Neural crest cell (in vitro differentiated cells): ENCODE measurements around the gene MBD3. TPM values are rescaled to one million over a fixed set of nuclear protein-coding genes. Genes with fewer than 3 reads are reported as not detected.

Experiments
- DNase-seq: peaks from one replicate; pipeline ENCODE4 v3.0.0; 2021; ENCODE audit warnings: low read depth, mixed read lengths, low spot score
- H3K27ac Mint-ChIP-seq: one replicate; pipeline ENCODE4 v1.8.0; 2021; ENCODE audit warnings: mild to moderate bottlenecking, mixed read lengths; ENCODE audit not compliant: unreplicated experiment
- H3K27me3 Mint-ChIP-seq: 2 replicates; pipeline ENCODE4 v1.8.0; 2021; ENCODE audit warnings: low read depth, mild to moderate bottlenecking, mixed read lengths
- H3K36me3 Mint-ChIP-seq: 2 replicates; pipeline ENCODE4 v1.8.0; 2021; ENCODE audit warnings: low read depth, mild to moderate bottlenecking, mixed read lengths
- H3K4me1 Mint-ChIP-seq: 2 replicates; pipeline ENCODE4 v1.8.0; 2021; ENCODE audit warnings: mixed read lengths
- H3K4me3 Mint-ChIP-seq: one replicate; pipeline ENCODE4 v1.8.0; 2021; ENCODE audit warnings: mild to moderate bottlenecking, mixed read lengths
- H3K9me3 Mint-ChIP-seq: 2 replicates; pipeline ENCODE4 v1.8.0; 2021; ENCODE audit warnings: mixed read lengths
- total RNA-seq: library from RNA; stranded (reverse); gene quantifications from 2 replicates; pipeline ENCODE4 v1.2.1, GENCODE V29; 2021
- TF ChIP-seq, protein P1 (sequence below): fragments of 200-600 bp; sonication (generic); conservative IDR thresholded peaks from 2 replicates; pipeline ENCODE4 v1.5.0; 2021; ENCODE audit warnings: antibody characterized with exemption, mild to moderate bottlenecking

Gene MBD3
- total RNA-seq, 1 donor from 2014 or later: 168 TPM

DNA sequence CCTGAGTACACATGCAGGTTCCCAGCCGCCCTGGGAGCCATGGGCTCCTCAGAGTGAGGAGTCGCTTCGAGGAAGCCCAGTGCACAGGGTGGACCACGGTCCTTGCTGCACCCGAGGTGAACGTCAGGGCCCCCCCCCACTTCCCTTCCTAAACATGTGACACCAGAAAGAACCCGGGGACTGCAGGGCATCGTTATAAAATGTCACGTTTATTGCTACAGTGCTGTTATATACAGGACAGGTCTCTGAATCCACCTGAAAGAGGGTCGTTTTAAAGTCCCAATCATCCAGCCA is 16.4 kb upstream of the MBD3 start:
- H3K27ac Mint-ChIP-seq: no peak overlapping the region
- peaks cover 8% of the 10 kb centered on the region for H3K27me3 Mint-ChIP-seq
- no peaks in the 10 kb centered on the region for H3K9me3 Mint-ChIP-seq
- no peaks in the 10 kb centered on the region for H3K36me3 Mint-ChIP-seq
- TF ChIP-seq, protein P1, sequence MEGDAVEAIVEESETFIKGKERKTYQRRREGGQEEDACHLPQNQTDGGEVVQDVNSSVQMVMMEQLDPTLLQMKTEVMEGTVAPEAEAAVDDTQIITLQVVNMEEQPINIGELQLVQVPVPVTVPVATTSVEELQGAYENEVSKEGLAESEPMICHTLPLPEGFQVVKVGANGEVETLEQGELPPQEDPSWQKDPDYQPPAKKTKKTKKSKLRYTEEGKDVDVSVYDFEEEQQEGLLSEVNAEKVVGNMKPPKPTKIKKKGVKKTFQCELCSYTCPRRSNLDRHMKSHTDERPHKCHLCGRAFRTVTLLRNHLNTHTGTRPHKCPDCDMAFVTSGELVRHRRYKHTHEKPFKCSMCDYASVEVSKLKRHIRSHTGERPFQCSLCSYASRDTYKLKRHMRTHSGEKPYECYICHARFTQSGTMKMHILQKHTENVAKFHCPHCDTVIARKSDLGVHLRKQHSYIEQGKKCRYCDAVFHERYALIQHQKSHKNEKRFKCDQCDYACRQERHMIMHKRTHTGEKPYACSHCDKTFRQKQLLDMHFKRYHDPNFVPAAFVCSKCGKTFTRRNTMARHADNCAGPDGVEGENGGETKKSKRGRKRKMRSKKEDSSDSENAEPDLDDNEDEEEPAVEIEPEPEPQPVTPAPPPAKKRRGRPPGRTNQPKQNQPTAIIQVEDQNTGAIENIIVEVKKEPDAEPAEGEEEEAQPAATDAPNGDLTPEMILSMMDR: no peak
- peak overlapping the region; percentile 38 for H3K4me3 Mint-ChIP-seq
- no peak for DNase-seq
- peaks cover 10% of the 10 kb centered on the region for H3K4me1 Mint-ChIP-seq

- Mint-ChIP-seq H3K4me1 (peaks cover 10% of the 10 kb centered on the region), H3K36me3 (no peaks in the 10 kb centered on the region), H3K27ac (no peak overlapping the region), H3K9me3 (no peaks in the 10 kb centered on the region), H3K4me3 (peak overlapping the region; percentile 75), H3K27me3 (peaks cover 8% of the 10 kb centered on the region)
- TF ChIP-seq, protein P1: no peak
- DNase-seq: no peak
These were observed 15.9 kb upstream of the MBD3 start for GRCh38 chr19:1608359-1609102.

DNA sequence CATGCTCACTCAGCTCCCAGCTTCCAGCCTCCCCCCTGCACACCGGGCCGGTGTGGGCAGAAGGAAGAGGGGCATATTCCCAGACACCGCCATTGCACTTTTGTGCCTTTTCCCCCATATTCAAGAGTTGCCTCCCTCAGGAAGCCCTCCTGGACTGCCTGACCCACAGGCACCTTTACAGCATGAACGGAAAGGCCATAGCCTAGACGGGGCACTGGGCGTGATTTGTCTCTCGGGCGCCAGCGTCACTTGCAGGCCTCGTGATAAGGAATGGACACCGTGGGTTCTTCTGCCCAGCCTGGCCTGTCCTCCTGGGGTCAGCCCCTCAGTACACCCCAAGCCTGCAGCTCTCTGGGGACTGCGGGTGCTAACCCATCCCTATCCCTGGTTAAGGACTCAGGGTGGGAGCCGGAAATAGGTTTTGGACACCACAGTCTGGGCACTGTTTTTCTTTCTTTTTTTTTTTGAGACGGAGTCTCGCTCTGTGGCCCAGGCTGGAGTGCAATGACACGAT is 13.5 kb upstream of the MBD3 start:
- Mint-ChIP-seq H3K27ac (peak overlapping the region; percentile 99), H3K9me3 (no peaks in the 10 kb centered on the region), H3K36me3 (peaks cover 3% of the 10 kb centered on the region), H3K27me3 (peaks cover 10% of the 10 kb centered on the region), H3K4me3 (peak overlapping the region; percentile 97), H3K4me1 (peaks cover 20% of the 10 kb centered on the region)
- TF ChIP-seq, protein P1: no peak
- DNase-seq: no peak

GRCh38 chr19:1605236-1606137 is 12.8 kb upstream of the MBD3 start, which contains the start of gene UQCR11:
Gene UQCR11 (minus strand): TSS chr19:1605462. CDS start chr19:1605409, 53 bp downstream.
- TF ChIP-seq, protein P1: peak; percentile 67
- peaks cover 3% of the 10 kb centered on the region for H3K36me3 Mint-ChIP-seq
- peaks cover 10% of the 10 kb centered on the region for H3K27me3 Mint-ChIP-seq
- H3K27ac Mint-ChIP-seq: peak within 1 kb of the TSS; percentile 99
- peak; percentile 87 for DNase-seq
- H3K9me3 Mint-ChIP-seq: no peaks in the 10 kb centered on the region
- H3K4me1 Mint-ChIP-seq: peaks cover 20% of the 10 kb centered on the region
- H3K4me3 Mint-ChIP-seq: peak within 1 kb of the TSS; percentile 97

- H3K4me3 Mint-ChIP-seq: peak overlapping the region; percentile 90
- no peaks in the 10 kb centered on the region for H3K9me3 Mint-ChIP-seq
- no peak overlapping the region for H3K27ac Mint-ChIP-seq
- peaks cover 3% of the 10 kb centered on the region for H3K36me3 Mint-ChIP-seq
- no peak for DNase-seq
- TF ChIP-seq, protein P1: no peak
- peaks cover 20% of the 10 kb centered on the region for H3K4me1 Mint-ChIP-seq
- H3K27me3 Mint-ChIP-seq: peaks cover 10% of the 10 kb centered on the region
These were observed 9.5 kb upstream of the MBD3 start for GRCh38 chr19:1602091-1602707.
